ENCODE data around the gene MARCHF9.

Gene MARCHF9

DNA sequence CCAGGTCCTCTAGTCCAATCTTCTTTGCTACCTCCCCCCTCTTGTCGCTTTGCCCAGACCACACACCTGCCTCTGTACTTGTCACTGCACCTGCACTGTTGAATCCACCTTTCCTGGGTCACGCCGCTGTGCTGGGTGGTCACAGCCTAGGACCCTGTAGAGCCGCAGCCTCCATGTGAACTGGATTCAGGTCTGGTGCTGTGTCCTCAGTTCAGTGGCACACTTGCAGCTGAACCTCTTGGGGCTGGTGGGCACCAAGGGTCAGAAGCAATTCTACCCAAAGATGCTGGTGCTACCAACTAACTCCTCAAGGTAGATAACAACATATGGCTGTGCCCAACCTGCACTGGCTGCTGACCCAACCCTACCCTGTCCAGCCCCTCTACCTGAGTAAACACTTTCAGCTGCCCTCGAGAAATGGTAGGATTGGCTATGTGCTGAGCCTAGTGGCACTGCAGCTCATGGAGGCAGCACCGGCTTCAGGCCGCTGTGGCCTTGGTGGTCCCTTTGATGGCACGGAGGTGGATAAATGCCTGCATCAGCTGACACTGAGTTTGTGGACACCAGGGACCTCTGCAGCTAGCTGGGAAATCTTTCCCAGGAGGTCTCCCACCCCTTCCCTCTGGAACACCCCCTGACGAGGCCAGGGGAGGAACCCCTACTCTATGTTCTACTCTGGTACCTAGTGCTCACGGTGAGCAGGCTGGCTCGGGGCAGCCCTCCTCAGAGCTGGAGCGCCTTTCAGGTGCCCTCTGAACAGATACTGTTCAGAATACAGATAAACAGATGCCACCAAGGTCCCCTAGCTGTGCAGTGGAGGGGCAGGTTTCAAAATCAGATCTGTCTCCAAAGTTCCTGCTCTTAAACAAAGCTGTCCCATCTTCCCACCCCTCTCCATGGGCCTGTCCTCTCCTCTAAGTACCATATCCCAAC lies 30.6 kb upstream of the MARCHF9 start:
- no peak for DNase-seq

DNA sequence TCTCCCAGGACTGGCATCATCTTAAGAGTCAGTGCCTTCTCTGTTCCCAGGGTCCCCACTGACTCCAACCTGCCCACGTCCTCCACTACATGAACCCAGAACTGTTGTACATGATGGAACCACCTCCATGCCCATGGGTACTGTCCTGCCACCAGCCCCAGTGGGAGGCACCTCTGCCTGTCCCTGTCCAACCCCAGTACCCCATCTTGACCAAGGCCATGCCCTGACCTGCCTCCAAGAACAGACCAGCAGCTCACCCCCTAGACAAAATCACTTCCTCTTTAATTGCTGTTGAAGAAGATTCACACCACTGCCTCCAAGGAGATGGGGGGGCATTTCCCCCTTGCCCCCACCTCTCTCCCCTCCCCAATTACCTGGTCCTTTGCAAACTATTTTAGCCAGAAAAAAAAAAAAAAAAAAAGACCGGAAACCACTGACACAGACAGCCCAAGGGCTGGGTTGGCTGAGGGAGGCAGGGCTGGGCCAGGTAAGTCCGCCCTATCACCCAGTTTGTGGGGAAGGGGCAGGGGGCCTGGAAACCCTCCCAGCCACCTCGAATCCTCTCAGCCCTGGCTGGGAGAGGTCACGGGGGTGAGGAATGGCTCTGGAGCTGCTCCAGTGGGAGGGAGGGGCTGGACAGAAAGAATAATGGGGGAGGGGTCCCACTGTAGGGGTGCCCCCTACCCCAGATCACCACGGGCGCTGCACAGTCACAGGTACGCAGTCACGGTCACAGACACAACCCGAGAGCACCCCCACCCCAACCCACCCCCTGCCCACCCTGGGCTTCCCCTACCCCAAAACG lies 29.8 kb upstream of the MARCHF9 start:
- no peak for DNase-seq

DNA sequence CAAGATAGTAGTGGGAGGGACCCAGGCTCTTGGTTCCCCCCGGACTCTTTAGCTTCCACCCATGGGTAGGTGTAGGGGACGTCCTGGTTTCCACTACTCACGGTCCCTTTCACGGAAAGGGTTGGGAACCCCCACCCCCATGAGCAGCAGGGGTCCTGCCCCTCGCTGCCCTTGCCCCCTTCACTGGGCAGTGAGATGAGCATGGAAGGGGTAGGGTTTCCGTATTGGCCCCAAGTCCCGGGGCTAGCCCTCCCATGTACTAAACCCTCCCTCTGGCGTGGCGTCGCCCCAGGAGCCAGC lies 29.1 kb upstream of the MARCHF9 start:
- DNase-seq = no peak

DNA sequence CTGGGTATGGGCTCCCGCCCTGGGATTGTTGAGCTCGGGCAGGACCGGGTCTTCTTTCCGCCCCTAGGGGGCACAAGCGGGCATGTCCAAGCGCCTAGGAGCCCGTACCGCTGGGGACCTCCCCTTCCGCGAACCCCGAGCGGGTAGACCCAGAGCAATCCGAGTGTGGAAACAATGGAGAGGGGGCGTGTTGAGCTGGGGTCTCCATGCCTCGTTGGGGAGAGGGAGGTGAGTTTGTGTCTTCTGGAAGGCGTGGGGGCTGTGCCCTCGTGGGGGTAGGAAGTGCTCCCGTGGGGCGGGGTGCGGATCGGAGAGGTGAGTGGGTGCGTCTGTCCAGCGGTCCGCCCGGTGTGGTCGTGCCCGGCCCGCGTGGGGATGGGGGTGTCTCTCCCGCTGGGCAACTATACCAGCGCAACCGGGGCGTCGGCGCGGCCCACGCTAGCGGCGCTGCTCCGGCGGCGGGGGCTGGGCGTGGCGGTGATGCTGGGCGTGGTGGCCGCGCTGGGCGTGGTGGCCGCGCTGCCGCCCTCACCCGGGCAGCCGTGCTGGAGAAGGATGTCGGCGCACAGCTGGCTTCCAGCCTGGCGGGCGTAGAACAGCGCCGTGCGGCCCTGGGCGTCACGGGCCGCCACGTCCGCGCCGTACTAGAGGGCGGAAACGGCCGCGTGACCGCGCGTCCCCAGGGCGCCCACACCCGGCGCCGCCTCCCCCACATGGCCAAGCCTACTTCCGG lies 28.6 kb upstream of the MARCHF9 start:
- DNase-seq = no peak

- no peak for DNase-seq
Observed at GRCh38 chr12:57726884-57727757, 27.8 kb upstream of the MARCHF9 start.

DNA sequence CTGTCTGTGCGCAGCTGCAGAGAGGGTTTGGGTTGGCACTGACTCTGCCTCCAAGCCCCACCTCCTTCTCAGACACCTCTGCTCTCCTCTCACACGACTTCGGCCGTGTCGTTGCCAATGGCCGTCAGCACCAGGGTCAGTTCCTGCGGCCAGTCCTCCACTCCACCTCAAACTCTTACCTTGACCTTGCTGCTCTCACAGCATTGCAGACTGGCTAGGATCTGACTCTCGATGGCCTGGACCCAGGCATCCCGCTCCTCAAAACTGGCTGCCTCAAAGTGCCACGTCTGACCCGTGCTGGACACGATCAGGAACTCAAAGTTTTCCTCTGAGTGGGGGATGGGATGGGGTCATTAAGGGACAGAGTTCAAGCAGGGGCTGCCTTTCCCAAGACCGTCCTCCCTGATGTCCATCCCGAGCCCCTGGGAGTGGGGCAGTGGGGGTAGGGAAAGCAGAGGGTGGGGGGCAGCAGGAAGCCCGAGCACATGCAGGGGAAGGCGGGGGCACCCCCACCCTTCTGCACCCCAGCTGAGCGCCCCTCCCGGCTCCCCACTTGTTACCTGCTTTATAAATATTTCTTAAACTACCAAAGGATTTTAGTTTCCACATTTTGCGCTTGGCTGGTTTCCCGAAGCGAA lies 27.0 kb upstream of the MARCHF9 start:
- no peak for DNase-seq

- no peak for DNase-seq
Observed at GRCh38 chr12:57729321-57729844, 25.5 kb upstream of the MARCHF9 start.

DNA sequence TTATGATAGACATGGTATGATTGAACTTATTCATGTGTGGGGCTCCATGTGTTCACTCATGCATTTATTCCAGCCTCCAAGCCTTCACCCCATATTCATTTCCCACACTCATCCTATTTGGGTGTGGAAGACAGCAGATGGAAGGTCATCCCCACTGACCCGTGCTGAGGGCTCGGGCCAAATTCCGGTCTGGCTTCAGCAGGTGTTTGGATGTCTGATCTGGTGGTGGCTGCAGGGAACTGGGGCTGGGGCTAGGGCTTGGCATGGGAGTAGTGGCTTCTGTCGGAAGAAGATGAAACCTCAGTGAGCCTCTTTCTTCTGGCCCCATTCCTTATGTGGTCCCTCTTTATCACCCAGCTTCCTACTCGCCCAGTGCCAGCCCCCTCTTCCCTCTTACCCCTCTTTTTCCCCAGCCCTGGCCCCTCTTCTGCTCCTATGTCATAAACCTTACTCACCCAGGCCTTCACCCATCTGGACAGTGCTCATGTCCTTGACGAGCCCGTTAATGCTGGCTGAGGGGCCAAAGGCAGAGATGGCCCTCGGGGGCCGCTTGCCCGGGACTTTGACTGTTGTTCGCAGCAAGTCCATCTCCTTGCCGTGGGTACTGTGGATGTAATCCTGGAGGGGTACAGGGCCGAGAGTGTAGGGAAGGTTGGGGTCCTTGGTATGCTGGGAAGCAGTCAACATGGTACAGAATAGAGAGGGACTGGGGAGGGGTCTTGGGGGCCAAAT lies 24.4 kb upstream of the MARCHF9 start:
- no peak for DNase-seq

DNA sequence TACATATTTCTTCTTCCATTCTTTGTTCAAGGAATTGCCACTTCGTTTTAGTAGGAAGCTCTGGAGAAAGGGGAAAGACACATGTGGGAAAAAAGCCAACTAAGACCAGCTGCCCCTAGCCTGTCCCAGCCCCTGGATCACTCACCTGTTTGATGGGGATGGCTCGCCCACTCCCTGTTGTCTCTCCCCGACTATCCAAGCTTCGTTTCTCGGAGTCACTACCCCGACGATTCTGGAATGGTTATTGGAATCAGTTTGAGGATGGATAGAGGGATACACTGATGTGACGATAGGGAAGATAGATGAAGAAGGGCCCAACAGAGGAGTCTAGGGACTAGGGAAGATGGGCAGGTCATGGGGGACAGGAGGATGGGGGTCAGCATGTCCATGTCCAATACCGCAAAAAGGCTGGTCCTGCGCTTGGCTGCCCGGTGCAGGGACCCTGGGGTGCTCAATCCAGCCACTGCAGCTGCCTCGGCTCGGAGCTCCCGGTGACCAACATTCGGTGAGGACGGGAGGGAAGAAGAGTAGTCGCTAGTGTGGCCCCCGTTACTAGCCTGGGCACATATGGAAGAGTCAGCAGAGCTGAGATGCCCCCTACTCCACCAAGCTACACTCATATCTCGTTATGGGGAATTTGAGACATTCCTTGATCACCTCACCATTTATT lies 23.4 kb upstream of the MARCHF9 start:
- DNase-seq = no peak

DNA sequence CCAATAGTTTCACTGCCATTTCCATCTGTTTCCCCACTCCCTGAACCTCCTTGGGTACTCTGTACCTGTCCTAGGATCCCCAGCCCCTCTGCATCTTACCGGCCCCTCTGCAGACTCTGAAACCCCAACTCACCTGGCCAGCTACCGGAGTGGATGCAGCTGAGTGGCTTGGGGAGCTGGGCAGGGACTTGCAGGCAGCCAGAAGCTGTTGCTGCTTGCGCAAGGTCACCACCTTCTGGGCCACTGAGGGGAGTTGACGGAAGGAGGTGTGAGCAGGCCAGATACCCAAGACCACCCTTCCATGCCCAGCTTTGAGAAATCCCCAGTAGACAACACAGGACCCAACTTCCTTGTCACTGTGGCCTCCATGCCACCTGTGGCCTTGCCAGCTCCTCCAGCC lies 22.6 kb upstream of the MARCHF9 start:
- DNase-seq = no peak

GRCh38 chr12:57732726-57733593 lies 21.9 kb upstream of the MARCHF9 start:
- no peak for DNase-seq

DNA sequence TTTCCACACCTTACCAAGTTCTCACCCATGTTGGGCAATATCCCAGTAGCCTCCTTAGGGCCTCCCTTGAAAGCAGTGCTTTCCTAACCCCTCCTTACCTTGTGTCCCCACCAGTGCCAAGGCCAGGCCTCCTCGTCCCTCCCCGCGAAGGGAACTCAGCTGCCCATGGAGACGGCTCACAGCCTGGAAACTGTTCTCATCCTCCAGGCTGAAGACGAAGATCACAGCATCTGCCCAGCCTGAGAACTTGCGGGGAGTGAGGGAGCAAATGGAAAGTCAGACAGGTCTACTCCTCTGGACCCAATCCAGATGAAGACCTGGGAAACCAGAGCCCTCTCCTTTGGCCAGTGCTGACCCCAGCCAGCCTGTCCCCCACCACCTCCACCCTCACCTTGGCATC lies 21.0 kb upstream of the MARCHF9 start:
- no peak for DNase-seq

- DNase-seq = no peak
Observed at GRCh38 chr12:57734591-57734990, 20.3 kb upstream of the MARCHF9 start.

GRCh38 chr12:57735198-57735855 lies 19.6 kb upstream of the MARCHF9 start:
- no peak for DNase-seq

GRCh38 chr12:57735952-57736740 lies 18.8 kb upstream of the MARCHF9 start:
- DNase-seq = no peak

DNA sequence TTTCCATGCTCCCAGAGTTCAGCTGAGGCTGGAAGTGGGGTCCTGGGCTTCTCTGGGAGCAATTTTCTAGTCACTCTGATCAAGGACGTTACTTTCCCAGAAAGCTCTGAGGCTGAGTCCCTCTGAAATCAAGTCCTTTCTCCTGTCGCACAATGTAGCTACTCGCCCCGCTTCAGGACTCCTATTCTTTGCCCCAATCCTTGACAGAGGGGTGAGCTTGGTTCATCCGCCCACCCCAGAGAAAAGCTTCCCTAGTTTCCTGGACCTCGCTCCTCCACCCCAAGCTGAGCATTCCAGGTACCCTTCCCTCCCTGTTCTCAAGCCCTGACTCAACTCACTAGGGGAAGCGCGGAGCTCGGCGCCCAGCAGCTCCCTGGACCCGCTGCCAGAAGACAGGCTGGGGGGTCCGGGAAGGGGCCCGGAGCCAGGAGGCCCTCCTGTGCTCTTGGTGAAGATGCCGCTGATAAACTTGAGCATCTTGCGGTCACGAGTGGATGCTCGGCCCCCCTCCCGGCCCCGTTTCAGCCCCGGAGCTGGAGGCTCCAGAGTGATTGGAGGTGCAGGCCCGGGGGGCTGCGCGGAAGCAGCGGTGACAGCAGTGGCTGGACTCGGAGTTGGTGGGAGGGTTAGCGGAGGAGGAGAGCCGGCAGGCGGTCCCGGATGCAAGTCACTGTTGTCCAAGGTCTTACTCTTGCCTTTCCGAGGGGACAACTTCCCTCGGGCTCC lies 18.0 kb upstream of the MARCHF9 start:
- no peak for DNase-seq
